ENCODE results near the gene PVALEF. TPM values are rescaled to one million over a fixed set of nuclear protein-coding genes. Genes with fewer than 3 reads are reported as not detected.

PVALEF gene
- total RNA-seq, 1 experiment from 2014 or later, result not detected

DNA sequence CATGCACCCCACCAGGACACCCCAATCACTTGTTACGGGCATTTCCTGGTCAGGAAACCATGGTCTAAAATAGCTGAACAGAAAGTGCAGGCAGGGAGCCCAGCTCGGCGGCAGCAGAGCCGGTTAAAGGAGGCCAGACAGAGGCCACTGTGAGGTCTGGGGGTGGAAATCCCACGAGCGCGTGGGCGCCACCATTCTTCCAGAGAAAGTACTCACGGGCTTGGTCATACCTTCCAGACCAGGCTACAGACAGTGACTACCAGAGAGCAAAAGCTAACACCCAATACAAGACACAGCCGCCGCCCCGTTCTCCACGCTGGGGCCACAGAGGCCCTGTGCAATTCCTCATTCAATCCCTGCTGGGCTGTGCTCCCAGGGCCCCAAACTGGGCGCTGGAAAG lies 45.6 kb downstream of the PVALEF start:
- DNase-seq (ENCODE audit: low read depth, low spot score) (no peak), ATAC-seq (peak; percentile 39)
- Histone ChIP-seq H3K36me3 (ENCODE audit: control insufficient read depth, insufficient read depth, low read length) (no peaks in the 10 kb centered on the region), H3K27me3 (ENCODE audit: control insufficient read depth, insufficient read depth, low read length) (no peaks in the 10 kb centered on the region), H3K27ac (ENCODE audit: low read length) (no peak overlapping the region), H3K4me1 (ENCODE audit: control insufficient read depth, insufficient read depth, low read length) (no peaks in the 10 kb centered on the region), H3K9me3 (ENCODE audit: control insufficient read depth, insufficient read depth, low read depth, low read length) (no peaks in the 10 kb centered on the region), H3K4me3 (ENCODE audit: low read depth in 2 of 2, low read length in 2 of 2) (no peak overlapping the region)
- POLR2A ChIA-PET, result interaction anchor here (0.6 kb wide), 1 partner anchor 1030 kb away, joined by 7 read pairs; no protein-coding TSS in a partner anchor
- CTCF ChIA-PET, result interaction anchor here (0.6 to 0.7 kb wide), 2 partner anchors 789 to 1936 kb away, joined by 3 to 5 read pairs; no protein-coding TSS in a partner anchor
- TF ChIP-seq POLR2AphosphoS5 (IDR thresholded peaks at IDR 0.05; ENCODE audit: low read depth, low read length) (no peak), SIN3A (IDR thresholded peaks at IDR 0.05; ENCODE audit: borderline replicate concordance, insufficient read depth, low read depth, low read length) (no peak), TCF7L2 (IDR thresholded peaks at IDR 0.05; ENCODE audit: low read depth, low read length) (no peak)
- TF ChIP-seq, protein P1, sequence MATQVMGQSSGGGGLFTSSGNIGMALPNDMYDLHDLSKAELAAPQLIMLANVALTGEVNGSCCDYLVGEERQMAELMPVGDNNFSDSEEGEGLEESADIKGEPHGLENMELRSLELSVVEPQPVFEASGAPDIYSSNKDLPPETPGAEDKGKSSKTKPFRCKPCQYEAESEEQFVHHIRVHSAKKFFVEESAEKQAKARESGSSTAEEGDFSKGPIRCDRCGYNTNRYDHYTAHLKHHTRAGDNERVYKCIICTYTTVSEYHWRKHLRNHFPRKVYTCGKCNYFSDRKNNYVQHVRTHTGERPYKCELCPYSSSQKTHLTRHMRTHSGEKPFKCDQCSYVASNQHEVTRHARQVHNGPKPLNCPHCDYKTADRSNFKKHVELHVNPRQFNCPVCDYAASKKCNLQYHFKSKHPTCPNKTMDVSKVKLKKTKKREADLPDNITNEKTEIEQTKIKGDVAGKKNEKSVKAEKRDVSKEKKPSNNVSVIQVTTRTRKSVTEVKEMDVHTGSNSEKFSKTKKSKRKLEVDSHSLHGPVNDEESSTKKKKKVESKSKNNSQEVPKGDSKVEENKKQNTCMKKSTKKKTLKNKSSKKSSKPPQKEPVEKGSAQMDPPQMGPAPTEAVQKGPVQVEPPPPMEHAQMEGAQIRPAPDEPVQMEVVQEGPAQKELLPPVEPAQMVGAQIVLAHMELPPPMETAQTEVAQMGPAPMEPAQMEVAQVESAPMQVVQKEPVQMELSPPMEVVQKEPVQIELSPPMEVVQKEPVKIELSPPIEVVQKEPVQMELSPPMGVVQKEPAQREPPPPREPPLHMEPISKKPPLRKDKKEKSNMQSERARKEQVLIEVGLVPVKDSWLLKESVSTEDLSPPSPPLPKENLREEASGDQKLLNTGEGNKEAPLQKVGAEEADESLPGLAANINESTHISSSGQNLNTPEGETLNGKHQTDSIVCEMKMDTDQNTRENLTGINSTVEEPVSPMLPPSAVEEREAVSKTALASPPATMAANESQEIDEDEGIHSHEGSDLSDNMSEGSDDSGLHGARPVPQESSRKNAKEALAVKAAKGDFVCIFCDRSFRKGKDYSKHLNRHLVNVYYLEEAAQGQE (IDR thresholded peaks at IDR 0.05; ENCODE audit: insufficient read depth in 1 of 2, low read depth in 2 of 2, low read length in 1 of 2), result no peak
- TF ChIP-seq, protein P2, sequence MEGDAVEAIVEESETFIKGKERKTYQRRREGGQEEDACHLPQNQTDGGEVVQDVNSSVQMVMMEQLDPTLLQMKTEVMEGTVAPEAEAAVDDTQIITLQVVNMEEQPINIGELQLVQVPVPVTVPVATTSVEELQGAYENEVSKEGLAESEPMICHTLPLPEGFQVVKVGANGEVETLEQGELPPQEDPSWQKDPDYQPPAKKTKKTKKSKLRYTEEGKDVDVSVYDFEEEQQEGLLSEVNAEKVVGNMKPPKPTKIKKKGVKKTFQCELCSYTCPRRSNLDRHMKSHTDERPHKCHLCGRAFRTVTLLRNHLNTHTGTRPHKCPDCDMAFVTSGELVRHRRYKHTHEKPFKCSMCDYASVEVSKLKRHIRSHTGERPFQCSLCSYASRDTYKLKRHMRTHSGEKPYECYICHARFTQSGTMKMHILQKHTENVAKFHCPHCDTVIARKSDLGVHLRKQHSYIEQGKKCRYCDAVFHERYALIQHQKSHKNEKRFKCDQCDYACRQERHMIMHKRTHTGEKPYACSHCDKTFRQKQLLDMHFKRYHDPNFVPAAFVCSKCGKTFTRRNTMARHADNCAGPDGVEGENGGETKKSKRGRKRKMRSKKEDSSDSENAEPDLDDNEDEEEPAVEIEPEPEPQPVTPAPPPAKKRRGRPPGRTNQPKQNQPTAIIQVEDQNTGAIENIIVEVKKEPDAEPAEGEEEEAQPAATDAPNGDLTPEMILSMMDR (IDR thresholded peaks at IDR 0.05), result no peak
- no TSS peak for BruUV-seq (replicated peaks)
- in situ Hi-C loops (cut with HindIII; ENCODE audit: low pct_unique_long_range_greater_than_20kb, low sequenced_read_pairs) (no loop called here), intact Hi-C loops (cut with micrococcal nuclease; ENCODE audit: unreplicated experiment) (no loop called here)

GRCh38 chr17:81212365-81212764 lies 47.1 kb downstream of the PVALEF start:
- Histone ChIP-seq H3K9me3 (ENCODE audit: control insufficient read depth, insufficient read depth, low read depth, low read length) (no peaks in the 10 kb centered on the region), H3K4me3 (ENCODE audit: low read depth in 2 of 2, low read length in 2 of 2) (no peak overlapping the region), H3K27me3 (ENCODE audit: control insufficient read depth, insufficient read depth, low read length) (no peaks in the 10 kb centered on the region), H3K36me3 (ENCODE audit: control insufficient read depth, insufficient read depth, low read length) (no peaks in the 10 kb centered on the region), H3K4me1 (ENCODE audit: control insufficient read depth, insufficient read depth, low read length) (no peaks in the 10 kb centered on the region), H3K27ac (ENCODE audit: low read length) (no peak overlapping the region)
- TF ChIP-seq, protein P1 (IDR thresholded peaks at IDR 0.05; ENCODE audit: insufficient read depth in 1 of 2, low read depth in 2 of 2, low read length in 1 of 2), result no peak
- TF ChIP-seq, protein P2 (IDR thresholded peaks at IDR 0.05), result no peak
- TF ChIP-seq POLR2AphosphoS5 (IDR thresholded peaks at IDR 0.05; ENCODE audit: low read depth, low read length), result no peak
- DNase-seq (ENCODE audit: low read depth, low spot score), result no peak
- in situ Hi-C loops (cut with HindIII; ENCODE audit: low pct_unique_long_range_greater_than_20kb, low sequenced_read_pairs), result no loop called here
- CTCF ChIA-PET, result interaction anchor here (0.7 kb wide), 1 partner anchor 18 kb away, joined by 6 read pairs; no protein-coding TSS in a partner anchor
- BruUV-seq (replicated peaks), result TSS peak; percentile 74
- intact Hi-C loops (cut with micrococcal nuclease; ENCODE audit: unreplicated experiment), result no loop called here
- POLR2A ChIA-PET, result no interaction called here
- ATAC-seq, result no peak

Data from Panc1 (cell line).